Renal cortical epithelial cell (primary cell): ENCODE measurements around the gene SLC39A11. TPM values are rescaled to one million over a fixed set of nuclear protein-coding genes. Genes with fewer than 3 reads are reported as not detected.
"Not testable (repeated sequence)": the region's sequence is repeated elsewhere in the genome, so short reads cannot be mapped to it uniquely, and the experiment has no call there.

ENCODE experiments used
- DNase-seq: peaks from one replicate; pipeline ENCODE4 v3.0.0-alpha.2; 2011; ENCODE audit warnings: low read depth
- total RNA-seq: library from RNA; depleted of rRNA; stranded (reverse); fragments of >200 nt; gene quantifications from 2 replicates; pipeline ENCODE4 v1.2.3, GENCODE V29; 2014

SLC39A11 gene
- total RNA-seq, 1 donor from 2014 or later, result 24.2 TPM

GRCh38 chr17:72947475-72947874 lies 145.0 kb downstream of the SLC39A11 start:
- DNase-seq, result no peak

GRCh38 chr17:72946696-72947095 lies 145.8 kb downstream of the SLC39A11 start:
- no peak for DNase-seq

- no peak for DNase-seq
These were observed 146.3 kb downstream of the SLC39A11 start for GRCh38 chr17:72946156-72946555.

GRCh38 chr17:72945473-72945872 lies 147.0 kb downstream of the SLC39A11 start:
- no peak for DNase-seq

GRCh38 chr17:72943826-72944689 lies 148.4 kb downstream of the SLC39A11 start:
- DNase-seq, result no peak

- no peak for DNase-seq
These were observed 149.9 kb downstream of the SLC39A11 start for GRCh38 chr17:72942579-72942978.

GRCh38 chr17:72940496-72940895 lies 152.0 kb downstream of the SLC39A11 start:
- DNase-seq, result no peak

GRCh38 chr17:72938482-72938881 lies 154.0 kb downstream of the SLC39A11 start:
- no peak for DNase-seq

GRCh38 chr17:72937707-72938106 lies 154.8 kb downstream of the SLC39A11 start:
- DNase-seq, result no peak

GRCh38 chr17:72937254-72937653 lies 155.2 kb downstream of the SLC39A11 start:
- DNase-seq, result not testable (repeated sequence)

- no peak for DNase-seq
These were observed 156.5 kb downstream of the SLC39A11 start for GRCh38 chr17:72935984-72936383.

GRCh38 chr17:72934927-72935326 lies 157.6 kb downstream of the SLC39A11 start:
- no peak for DNase-seq

GRCh38 chr17:72931635-72932034 lies 160.9 kb downstream of the SLC39A11 start:
- DNase-seq, result peak; percentile 94

GRCh38 chr17:72931163-72931562 lies 161.3 kb downstream of the SLC39A11 start:
- peak; percentile 38 for DNase-seq

- peak; percentile 56 for DNase-seq
These were observed 162.5 kb downstream of the SLC39A11 start for GRCh38 chr17:72930031-72930430.

GRCh38 chr17:72928454-72929136 lies 163.9 kb downstream of the SLC39A11 start:
- peak; percentile 57 for DNase-seq

- DNase-seq, result no peak
These were observed 164.7 kb downstream of the SLC39A11 start for GRCh38 chr17:72927760-72928159.

GRCh38 chr17:72927146-72927545 lies 165.3 kb downstream of the SLC39A11 start:
- DNase-seq, result peak; percentile 82

- peak; percentile 33 for DNase-seq
These were observed 166.3 kb downstream of the SLC39A11 start for GRCh38 chr17:72926171-72926570.

GRCh38 chr17:72924196-72924595 lies 168.3 kb downstream of the SLC39A11 start:
- DNase-seq, result no peak

GRCh38 chr17:72922219-72922618 lies 170.3 kb downstream of the SLC39A11 start:
- peak; percentile 88 for DNase-seq

GRCh38 chr17:72921347-72922054 lies 171.0 kb downstream of the SLC39A11 start:
- DNase-seq, result no peak
